ENCODE data around the gene TBC1D14.

DNA sequence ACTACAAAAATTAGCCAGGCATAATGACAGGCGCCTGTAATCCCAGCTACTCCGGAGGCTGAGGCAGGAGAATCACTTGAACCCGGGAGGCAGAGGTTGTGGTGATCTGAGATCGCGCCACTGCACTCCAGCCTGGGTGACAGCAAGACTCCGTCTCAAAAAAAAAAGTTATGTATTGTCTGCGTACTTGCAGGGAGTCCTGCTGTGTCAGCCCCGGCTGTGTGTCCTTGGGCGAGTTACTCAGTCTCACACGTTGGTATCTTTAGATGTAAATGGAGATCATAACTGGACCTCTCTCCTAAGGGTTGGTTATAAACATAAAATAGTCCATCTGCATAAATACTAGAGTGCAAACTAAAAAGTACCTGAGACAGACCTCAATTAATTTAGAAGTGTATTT, 22.7 kb upstream of the TBC1D14 start:
- TF ChIP-seq, protein P1, sequence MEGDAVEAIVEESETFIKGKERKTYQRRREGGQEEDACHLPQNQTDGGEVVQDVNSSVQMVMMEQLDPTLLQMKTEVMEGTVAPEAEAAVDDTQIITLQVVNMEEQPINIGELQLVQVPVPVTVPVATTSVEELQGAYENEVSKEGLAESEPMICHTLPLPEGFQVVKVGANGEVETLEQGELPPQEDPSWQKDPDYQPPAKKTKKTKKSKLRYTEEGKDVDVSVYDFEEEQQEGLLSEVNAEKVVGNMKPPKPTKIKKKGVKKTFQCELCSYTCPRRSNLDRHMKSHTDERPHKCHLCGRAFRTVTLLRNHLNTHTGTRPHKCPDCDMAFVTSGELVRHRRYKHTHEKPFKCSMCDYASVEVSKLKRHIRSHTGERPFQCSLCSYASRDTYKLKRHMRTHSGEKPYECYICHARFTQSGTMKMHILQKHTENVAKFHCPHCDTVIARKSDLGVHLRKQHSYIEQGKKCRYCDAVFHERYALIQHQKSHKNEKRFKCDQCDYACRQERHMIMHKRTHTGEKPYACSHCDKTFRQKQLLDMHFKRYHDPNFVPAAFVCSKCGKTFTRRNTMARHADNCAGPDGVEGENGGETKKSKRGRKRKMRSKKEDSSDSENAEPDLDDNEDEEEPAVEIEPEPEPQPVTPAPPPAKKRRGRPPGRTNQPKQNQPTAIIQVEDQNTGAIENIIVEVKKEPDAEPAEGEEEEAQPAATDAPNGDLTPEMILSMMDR (IDR thresholded peaks at IDR 0.05) = no peak
- TF ChIP-seq POLR2A (IDR thresholded peaks at IDR 0.05) = no peak

Data from right lobe of liver (tissue), 4 donors.